GM08714 (cell line): ENCODE results near the gene HIP1R.

Source experiments
- H3K4me3 ChIP-seq: fragments of 200-500 bp; sonication (Bioruptor generic); 2 replicates; pipeline ENCODE4 v1.5.1; 2014; ENCODE audit warnings: mild to moderate bottlenecking, low read length, inconsistent platforms
- ZNF274 ChIP-seq: IDR thresholded peaks from 2 replicates; pipeline ENCODE4 v1.6.1; 2012; ENCODE audit warnings: mild to moderate bottlenecking, low read depth, low read length

The HIP1R gene

GRCh38 chr12:122909442-122910288, 74.4 kb downstream of the HIP1R start:
- H3K4me3 ChIP-seq, result no peak overlapping the region
- TF ChIP-seq ZNF274, result no peak
